Mucosa of descending colon (tissue), 3 donors: ENCODE measurements around the gene POLR2J. TPM values are rescaled to one million over a fixed set of nuclear protein-coding genes. Genes with fewer than 3 reads are reported as not detected.
A peak's percentile ranks its signal among the peaks of the same experiment; 100 is the strongest.

Experiments
- ATAC-seq: fragments of 200-7000 bp; cut with Tn5 transposase; one replicate; pipeline ENCODE4 v1.9.1; 2020; ENCODE audit warnings: mild to moderate bottlenecking, moderate library complexity
- DNase-seq, 3 donors: peaks; one replicate each; pipeline ENCODE4 v3.0.0-alpha.2; 2020
- H3K36me3 ChIP-seq: fragments of 200-600 bp; one replicate; pipeline ENCODE4 v1.8.0; 2021; ENCODE audit warnings: low read depth, mild to moderate bottlenecking
- H3K4me1 ChIP-seq: fragments of 200-600 bp; one replicate; pipeline ENCODE4 v1.8.0; 2021; ENCODE audit warnings: low read depth, mild to moderate bottlenecking
- H3K4me3 ChIP-seq: fragments of 200-600 bp; one replicate; pipeline ENCODE4 v1.8.0; 2021; ENCODE audit warnings: mild to moderate bottlenecking
- H3K9me3 ChIP-seq: fragments of 200-600 bp; one replicate; pipeline ENCODE4 v1.8.0; 2021; ENCODE audit warnings: mild to moderate bottlenecking
- intact Hi-C, 2 donors: fragments of 100-400 bp; cut with DNase I in 1 of 2; cut with micrococcal nuclease in 1 of 2; formaldehyde crosslinking; loops; one replicate each; pipeline versions ENCODE4 v1.11.0 to v1.11.1; 2022; cut with DNase I, micrococcal nuclease
- total RNA-seq, 3 donors: library from RNA; stranded (reverse); fragmentation: NEBNext Ultra II Directional in 2 of 3; extraction: Animal tissue kit (Norgen Biotek cat#: 25700) in 2 of 3; gene quantifications; one replicate each; pipeline versions ENCODE4 v1.2.1 to v1.2.4, GENCODE V29; 2021 to 2023
- TF ChIP-seq, protein P1 (sequence below): fragments of 200-600 bp; IDR thresholded peaks from one replicate; pipeline ENCODE4 v1.8.0; 2022; ENCODE audit warnings: antibody characterized with exemption, mild to moderate bottlenecking
- donor health status: DM: no; HTN: no; CAD: no; lungs with moderate emphysema.
- donor health status: DM: no; HTN: no; CAD: no.
- donor health status: DM: no; HTN: yes; CAD: no.

POLR2J gene
- total RNA-seq, 3 donors from 2014 or later = 44.0 to 59.3 (median 45.6) TPM

DNA sequence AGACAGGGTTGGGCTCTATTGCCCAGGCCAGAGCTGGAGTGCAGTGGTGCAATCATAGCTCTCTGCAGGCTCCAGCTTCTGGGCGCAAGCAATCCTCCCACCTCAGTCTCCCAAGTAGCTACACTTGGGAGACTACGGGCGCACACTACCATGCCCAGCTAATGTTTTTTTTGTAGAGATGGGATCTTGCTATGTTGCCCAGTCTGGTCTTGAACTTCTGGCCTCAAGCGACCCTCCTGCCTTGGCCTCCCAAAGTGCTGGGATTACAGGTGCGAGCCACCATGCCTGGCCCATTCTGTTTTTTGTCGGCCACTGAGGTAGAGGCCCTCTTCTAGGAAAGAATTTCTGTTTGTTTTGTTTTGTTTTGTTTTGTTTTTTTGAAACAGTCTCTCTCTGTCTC lies 26.3 kb downstream of the POLR2J start:
- intact Hi-C loops = no loop called here
- H3K4me1 ChIP-seq = no peaks in the 10 kb centered on the region
- no peaks in the 10 kb centered on the region for H3K9me3 ChIP-seq
- H3K36me3 ChIP-seq = peaks cover 4% of the 10 kb centered on the region
- DNase-seq (no peak), ATAC-seq (no peak)
- TF ChIP-seq, protein P1, sequence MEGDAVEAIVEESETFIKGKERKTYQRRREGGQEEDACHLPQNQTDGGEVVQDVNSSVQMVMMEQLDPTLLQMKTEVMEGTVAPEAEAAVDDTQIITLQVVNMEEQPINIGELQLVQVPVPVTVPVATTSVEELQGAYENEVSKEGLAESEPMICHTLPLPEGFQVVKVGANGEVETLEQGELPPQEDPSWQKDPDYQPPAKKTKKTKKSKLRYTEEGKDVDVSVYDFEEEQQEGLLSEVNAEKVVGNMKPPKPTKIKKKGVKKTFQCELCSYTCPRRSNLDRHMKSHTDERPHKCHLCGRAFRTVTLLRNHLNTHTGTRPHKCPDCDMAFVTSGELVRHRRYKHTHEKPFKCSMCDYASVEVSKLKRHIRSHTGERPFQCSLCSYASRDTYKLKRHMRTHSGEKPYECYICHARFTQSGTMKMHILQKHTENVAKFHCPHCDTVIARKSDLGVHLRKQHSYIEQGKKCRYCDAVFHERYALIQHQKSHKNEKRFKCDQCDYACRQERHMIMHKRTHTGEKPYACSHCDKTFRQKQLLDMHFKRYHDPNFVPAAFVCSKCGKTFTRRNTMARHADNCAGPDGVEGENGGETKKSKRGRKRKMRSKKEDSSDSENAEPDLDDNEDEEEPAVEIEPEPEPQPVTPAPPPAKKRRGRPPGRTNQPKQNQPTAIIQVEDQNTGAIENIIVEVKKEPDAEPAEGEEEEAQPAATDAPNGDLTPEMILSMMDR = no peak
- H3K4me3 ChIP-seq = no peak overlapping the region

DNA sequence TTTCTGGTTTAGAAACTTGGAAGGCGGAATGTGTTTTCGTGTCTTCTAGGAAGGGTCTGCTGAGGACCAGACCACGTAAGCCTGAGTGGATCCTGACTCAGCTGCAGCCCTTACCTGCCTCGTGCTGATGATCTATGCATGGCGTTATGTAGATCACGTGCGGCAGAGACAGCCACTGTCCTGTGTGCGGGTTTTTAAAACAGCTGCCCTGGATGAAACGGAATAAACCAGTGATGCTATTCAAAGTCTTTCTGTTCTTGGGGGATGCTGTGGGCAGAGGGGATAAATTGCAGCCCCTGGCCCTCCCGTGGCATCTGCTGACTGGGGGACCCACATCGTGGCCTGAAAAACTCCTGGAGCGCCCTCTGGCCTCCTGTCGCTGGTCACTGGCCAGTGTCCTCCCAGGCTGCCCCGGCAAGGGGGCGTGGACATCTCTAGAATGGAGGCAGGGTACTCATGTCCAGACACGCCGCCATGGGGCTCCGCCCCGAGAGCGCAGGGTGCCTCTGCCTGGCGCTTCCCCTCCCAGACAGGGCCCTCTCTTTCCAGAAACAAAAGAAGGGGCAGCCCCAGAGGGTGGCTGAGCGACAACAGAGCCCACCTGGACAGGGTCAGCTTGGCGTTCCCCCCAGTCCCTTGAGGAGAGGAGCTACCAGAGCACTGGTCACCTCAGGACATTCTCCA lies 27.2 kb downstream of the POLR2J start:
- DNase-seq (no peak), ATAC-seq (no peak)
- TF ChIP-seq, protein P1 = no peak
- Histone ChIP-seq H3K9me3 (no peaks in the 10 kb centered on the region), H3K4me3 (no peak overlapping the region), H3K36me3 (no peaks in the 10 kb centered on the region), H3K4me1 (no peaks in the 10 kb centered on the region)
- intact Hi-C loops = no loop called here

DNA sequence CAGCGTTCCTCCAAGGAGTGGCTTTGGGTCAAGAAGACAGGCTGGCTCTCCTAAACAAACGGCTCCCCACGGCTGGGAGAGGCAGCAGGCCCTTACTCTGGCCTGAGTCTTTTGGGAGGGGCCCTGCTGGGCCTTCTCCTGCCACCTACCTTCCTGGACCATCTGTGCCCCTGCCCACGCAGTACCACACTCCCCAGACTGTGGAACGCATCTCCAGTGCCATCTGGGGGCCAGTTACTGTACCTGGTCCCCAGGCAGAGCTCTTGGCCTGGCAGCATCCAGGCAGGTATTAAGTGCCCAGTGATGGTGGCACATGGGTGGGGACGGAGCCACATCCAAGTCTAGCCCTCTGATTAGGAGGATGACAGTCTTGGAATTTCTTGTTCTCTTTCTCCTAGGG lies 28.5 kb downstream of the POLR2J start:
- DNase-seq (no peak), ATAC-seq (peak; percentile 48)

DNA sequence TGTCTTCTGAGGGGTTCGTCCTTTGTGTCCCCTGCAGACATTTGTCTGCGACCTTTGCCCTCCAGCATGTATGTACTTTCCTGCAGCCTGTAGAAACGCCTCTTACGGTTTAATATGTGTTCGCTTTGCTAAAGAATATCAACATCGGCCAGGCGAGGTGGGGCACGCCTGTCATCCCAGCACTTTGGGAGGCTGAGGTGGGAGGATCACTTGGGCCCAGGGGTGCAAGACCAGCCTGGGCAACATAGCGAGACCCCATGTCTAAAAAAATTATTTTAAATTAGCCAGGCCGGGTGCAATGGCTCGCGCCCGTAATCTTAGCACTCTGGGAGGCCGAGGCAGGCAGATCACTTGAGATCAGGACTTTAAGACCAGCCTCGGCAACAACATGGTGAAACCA lies 29.6 kb downstream of the POLR2J start:
- Histone ChIP-seq H3K4me3 (no peak overlapping the region), H3K4me1 (no peaks in the 10 kb centered on the region), H3K9me3 (no peaks in the 10 kb centered on the region), H3K36me3 (no peaks in the 10 kb centered on the region)
- TF ChIP-seq, protein P1 = no peak
- intact Hi-C loops = no loop called here
- ATAC-seq (no peak), DNase-seq (no peak)

More for the DNA sequence above, 28.5 kb downstream of the POLR2J start:
- intact Hi-C loops = no loop called here
- Histone ChIP-seq H3K4me1 (no peaks in the 10 kb centered on the region), H3K9me3 (no peaks in the 10 kb centered on the region), H3K4me3 (no peak overlapping the region), H3K36me3 (no peaks in the 10 kb centered on the region)
- TF ChIP-seq, protein P1 = no peak

DNA sequence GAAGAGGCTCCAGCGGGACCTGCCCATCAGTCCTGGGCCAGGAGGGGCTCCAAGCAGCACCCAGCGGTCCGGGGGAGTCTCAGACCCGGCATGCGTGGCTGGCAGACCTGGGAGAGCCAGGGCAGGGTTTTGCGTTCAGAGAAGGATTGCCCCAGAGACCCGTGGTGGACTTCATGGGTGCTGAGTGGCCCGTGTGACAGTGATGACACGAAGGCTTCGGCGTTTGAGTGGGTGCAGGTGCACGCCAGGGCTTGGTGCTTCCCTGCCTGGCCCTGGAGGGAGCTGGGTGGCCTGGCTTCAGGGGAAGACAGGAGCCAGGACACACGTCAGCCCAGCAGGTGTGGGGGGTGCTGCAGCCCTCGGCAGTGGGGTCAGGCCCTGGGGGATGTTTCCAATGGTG lies 31.4 kb downstream of the POLR2J start:
- DNase-seq = no peak

More for the DNA sequence above, 31.4 kb downstream of the POLR2J start:
- H3K4me1 ChIP-seq = no peaks in the 10 kb centered on the region
- ATAC-seq = no peak
- TF ChIP-seq, protein P1 = no peak
- no peaks in the 10 kb centered on the region for H3K36me3 ChIP-seq
- no peak overlapping the region for H3K4me3 ChIP-seq
- H3K9me3 ChIP-seq = no peaks in the 10 kb centered on the region
- intact Hi-C loops = no loop called here
